Measurements from ENCODE around the gene IL34. TPM values are rescaled to one million over a fixed set of nuclear protein-coding genes. Genes with fewer than 3 reads are reported as not detected.
"Not testable (repeated sequence)": the region's sequence is repeated elsewhere in the genome, so short reads cannot be mapped to it uniquely, and the experiment has no call there.

The IL34 gene
- total RNA-seq, 1 experiment from 2014 or later, result 0.34 TPM

DNA sequence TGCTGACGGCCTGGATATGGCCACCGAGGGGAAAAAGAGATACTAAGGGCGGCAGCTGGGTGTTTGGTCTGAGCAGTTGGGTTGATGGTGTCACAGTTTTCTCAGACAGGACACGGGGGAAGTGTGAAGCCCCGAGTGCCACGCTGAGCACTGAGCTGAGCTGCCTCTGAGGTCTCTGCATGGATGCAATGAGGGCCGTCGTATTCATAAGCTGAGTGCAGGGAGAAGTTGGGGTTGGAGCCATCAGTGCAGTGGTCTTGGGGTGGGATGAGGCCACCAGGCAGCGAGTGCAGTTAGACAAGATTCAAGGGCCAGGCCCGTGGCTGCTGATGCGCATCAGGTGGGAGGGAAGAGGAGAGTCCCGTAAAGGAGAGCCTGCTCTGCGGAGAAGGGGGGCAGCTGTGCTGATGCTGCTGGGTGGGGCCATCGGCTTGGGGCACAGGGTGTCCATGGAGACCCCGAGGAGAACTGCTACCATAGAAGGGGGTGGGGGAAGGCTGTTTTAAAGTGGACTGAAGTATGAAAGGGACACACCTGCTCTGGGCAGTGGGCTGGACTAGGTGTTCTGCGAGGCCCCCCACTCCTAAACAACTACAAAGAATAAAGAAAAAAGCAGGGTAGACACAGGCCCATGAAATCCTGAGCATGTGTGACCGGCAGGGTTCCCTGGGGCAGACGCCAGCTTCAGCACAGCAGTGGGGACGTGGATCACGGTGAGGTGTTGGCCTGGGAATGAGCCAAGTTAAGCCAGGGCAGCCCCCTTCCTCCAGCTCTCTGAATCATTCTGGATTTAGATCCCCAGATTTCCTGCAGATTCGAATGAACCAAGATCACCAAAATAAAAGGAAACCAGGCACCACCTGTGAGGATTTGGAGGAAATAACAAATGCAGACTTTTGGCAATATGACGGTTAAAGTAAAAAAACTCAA lies 19.7 kb downstream of the IL34 start:
- in situ Hi-C loops (cut with HindIII; ENCODE audit: low pct_unique_long_range_greater_than_20kb, low sequenced_read_pairs), result no loop called here
- DNase-seq (ENCODE audit: low read depth), result no peak

DNA sequence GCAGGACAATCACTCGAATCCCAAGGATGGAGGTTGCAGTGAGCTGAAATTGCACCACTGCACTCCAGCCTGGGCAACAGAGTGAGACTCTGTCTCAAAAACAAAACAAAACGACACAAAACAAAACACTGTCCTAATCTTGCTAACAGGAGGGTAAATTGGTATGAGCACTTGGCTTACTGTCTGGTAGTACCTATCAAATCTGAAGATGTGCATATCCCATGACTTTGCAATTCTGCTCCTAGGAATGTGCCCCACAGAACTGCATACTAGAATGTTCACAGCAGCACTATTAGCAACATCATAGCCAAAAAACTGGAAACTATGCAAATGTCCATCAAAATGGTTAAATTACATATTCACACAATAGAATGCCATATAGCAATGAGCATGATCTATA lies 23.8 kb downstream of the IL34 start:
- in situ Hi-C loops (cut with HindIII; ENCODE audit: low pct_unique_long_range_greater_than_20kb, low sequenced_read_pairs), result no loop called here
- DNase-seq (ENCODE audit: low read depth), result no peak

- DNase-seq (ENCODE audit: low read depth); in situ Hi-C loops (cut with HindIII; ENCODE audit: low pct_unique_long_range_greater_than_20kb, low sequenced_read_pairs): not testable (repeated sequence)
Measured at GRCh38 chr16:70670938-70671337, 24.6 kb downstream of the IL34 start.

GRCh38 chr16:70674221-70675014 lies 28.1 kb downstream of the IL34 start:
- in situ Hi-C loops (cut with HindIII; ENCODE audit: low pct_unique_long_range_greater_than_20kb, low sequenced_read_pairs), result no loop called here
- DNase-seq (ENCODE audit: low read depth), result no peak

- no peak for DNase-seq (ENCODE audit: low read depth)
- in situ Hi-C loops (cut with HindIII; ENCODE audit: low pct_unique_long_range_greater_than_20kb, low sequenced_read_pairs), result no loop called here
Measured at GRCh38 chr16:70675851-70676513, 29.6 kb downstream of the IL34 start.

DNA sequence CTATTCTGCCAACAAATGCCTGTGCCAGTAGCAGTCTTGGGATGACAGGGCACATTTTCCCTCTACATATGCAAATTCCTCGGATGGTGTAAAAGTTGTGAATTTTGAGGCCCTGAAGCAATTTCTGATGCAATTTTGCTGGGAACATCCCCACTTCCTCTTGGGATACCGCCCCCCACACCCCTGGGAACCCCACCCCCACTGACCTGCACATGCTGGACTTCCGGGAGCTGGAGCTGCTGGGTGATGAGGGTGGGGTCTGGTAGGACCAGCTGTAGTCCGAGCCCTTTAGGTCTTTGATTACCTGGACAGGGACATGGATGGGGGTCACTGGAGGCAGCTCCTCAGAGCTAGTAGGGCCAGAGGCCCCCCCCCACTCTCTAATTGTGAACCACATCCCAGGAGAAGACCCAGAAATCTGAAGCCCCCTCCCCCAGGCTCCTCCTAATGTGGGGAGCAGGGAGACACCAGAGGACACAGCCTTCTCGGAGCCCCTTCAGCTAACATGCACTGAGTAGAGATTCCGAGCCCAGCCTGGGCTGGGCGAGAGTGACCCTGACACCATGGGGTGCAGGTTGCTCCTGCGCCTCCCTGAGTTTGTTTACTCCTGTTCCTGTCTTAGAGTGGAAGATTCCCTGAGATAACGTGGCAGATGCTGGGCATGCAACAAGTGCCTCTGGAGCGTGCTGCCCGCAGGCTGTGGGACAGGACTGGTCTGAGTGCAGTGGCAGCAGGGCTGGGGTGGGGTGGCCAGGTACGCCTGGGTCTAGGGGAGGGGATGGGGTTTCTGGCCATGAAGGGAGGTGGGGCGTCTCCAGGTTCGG lies 30.5 kb downstream of the IL34 start:
- in situ Hi-C loops (cut with HindIII; ENCODE audit: low pct_unique_long_range_greater_than_20kb, low sequenced_read_pairs), result no loop called here
- no peak for DNase-seq (ENCODE audit: low read depth)

- DNase-seq (ENCODE audit: low read depth), result no peak
- in situ Hi-C loops (cut with HindIII; ENCODE audit: low pct_unique_long_range_greater_than_20kb, low sequenced_read_pairs), result no loop called here
Measured at GRCh38 chr16:70677499-70678120, 31.3 kb downstream of the IL34 start.

GRCh38 chr16:70678121-70678897 lies 31.9 kb downstream of the IL34 start:
- in situ Hi-C loops (cut with HindIII; ENCODE audit: low pct_unique_long_range_greater_than_20kb, low sequenced_read_pairs), result no loop called here
- no peak for DNase-seq (ENCODE audit: low read depth)

GRCh38 chr16:70678898-70679670 lies 32.7 kb downstream of the IL34 start:
- in situ Hi-C loops (cut with HindIII; ENCODE audit: low pct_unique_long_range_greater_than_20kb, low sequenced_read_pairs), result no loop called here
- DNase-seq (ENCODE audit: low read depth), result no peak

GRCh38 chr16:70679671-70680494 lies 33.5 kb downstream of the IL34 start:
- DNase-seq (ENCODE audit: low read depth), result no peak
- in situ Hi-C loops (cut with HindIII; ENCODE audit: low pct_unique_long_range_greater_than_20kb, low sequenced_read_pairs), result no loop called here

DNA sequence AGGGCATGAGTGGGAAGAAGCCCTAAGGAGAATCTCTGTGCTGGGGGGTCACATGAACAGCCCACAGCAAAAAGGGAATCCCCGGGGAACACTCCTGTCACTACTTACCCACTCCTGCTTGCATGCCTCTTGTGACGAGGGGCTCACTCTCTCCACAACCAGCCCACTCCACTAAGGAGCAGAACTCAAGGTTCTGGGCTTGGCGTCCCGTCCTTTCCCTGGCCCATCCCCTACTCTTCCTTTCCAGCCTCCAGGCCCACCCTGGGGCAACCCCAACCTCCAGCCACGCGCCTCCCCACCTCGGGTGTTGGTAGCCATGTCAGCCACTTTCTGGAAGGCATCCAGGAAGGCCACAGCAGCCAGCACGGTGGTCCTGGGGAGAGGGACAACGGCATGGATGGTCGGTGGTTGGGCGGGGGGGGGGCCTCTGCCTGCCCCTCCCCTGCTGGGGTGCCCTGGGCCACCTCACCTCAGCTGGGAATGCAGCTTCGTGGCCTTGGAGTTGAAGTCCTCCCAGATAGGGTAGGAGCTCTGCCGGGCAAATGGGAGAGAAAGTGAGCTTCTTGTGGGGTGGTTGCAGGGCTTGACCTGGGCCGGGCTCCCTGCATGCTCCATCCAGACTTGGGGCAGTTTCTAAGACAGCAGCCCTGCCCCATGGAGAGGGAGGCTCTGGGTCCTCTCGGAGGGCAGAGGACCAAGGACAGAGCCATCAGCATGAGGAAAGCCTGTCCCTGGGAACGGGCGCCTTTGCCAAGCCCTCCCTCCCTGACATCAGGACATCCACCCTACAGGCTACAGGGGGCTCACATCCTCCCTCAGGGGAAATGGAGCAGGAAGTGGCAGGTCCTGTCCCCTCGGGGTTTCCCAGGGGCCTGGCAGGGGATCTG lies 34.4 kb downstream of the IL34 start:
- no peak for DNase-seq (ENCODE audit: low read depth)
- in situ Hi-C loops (cut with HindIII; ENCODE audit: low pct_unique_long_range_greater_than_20kb, low sequenced_read_pairs), result no loop called here

GRCh38 chr16:70681382-70682238 lies 35.3 kb downstream of the IL34 start:
- no peak for DNase-seq (ENCODE audit: low read depth)
- in situ Hi-C loops (cut with HindIII; ENCODE audit: low pct_unique_long_range_greater_than_20kb, low sequenced_read_pairs), result no loop called here

- in situ Hi-C loops (cut with HindIII; ENCODE audit: low pct_unique_long_range_greater_than_20kb, low sequenced_read_pairs), result no loop called here
- no peak for DNase-seq (ENCODE audit: low read depth)
Measured at GRCh38 chr16:70682239-70683145, 36.1 kb downstream of the IL34 start.
